A549 (cell line): ENCODE data around the gene GABRR3.

Experiments
- CHD2 ChIP-seq: fragments of 150-350 bp; IDR thresholded peaks from 2 replicates; pipeline ENCODE4 v1.6.1; 2014; ENCODE audit warnings: low read length; ENCODE audit not compliant: partially characterized antibody
- CTCF ChIP-seq: fragments of >200 bp; sonication (Bioruptor Twin); formaldehyde crosslinking; IDR thresholded peaks from 3 replicates; pipeline ENCODE4 v1.5.1; 2016
- FOSL2 ChIP-seq, 2 experiments: fragments of 450-650 bp in 1 of 2; fragments of >200 bp in 1 of 2; sonication (Bioruptor Twin) in 1 of 2; formaldehyde crosslinking; IDR thresholded peaks; 2 replicates each; pipeline versions ENCODE4 v1.5.0 to v1.6.1; 2016 to 2020; ENCODE audit warnings: mild to moderate bottlenecking in 1 of 2, moderate library complexity in 1 of 2
- KDM5A ChIP-seq: fragments of 200-600 bp; sonication (generic); IDR thresholded peaks from 2 replicates; pipeline ENCODE4 v1.6.1; 2016; ENCODE audit warnings: antibody characterized with exemption, mild to moderate bottlenecking
- MAX ChIP-seq: IDR thresholded peaks from 2 replicates; pipeline ENCODE4 v1.6.1; 2012
- NFE2L2 ChIP-seq: fragments of 150-350 bp; conservative IDR thresholded peaks from 2 replicates; pipeline ENCODE4 v1.6.1; 2014; ENCODE audit warnings: low read length
- NPAS2 ChIP-seq: fragments of 250-450 bp; sonication (Bioruptor Pico); IDR thresholded peaks from 2 replicates; pipeline ENCODE4 v1.8.0; 2022; ENCODE audit warnings: mild to moderate bottlenecking, moderate library complexity, borderline replicate concordance
- POLR2A ChIP-seq: IDR thresholded peaks from 2 replicates; pipeline ENCODE4 v1.6.1; 2012; ENCODE audit warnings: mild to moderate bottlenecking, low read length
- ZNF302 ChIP-seq: fragments of 250-450 bp; sonication (Bioruptor Pico); IDR thresholded peaks from 2 replicates; pipeline ENCODE4 v1.9.0; 2021; ENCODE audit warnings: inconsistent platforms, mild to moderate bottlenecking, moderate library complexity

GRCh38 chr3:98057631-98058030, 22.5 kb upstream of the GABRR3 start:
- TF ChIP-seq ZNF302 (CRISPR knock-in tag) (no peak), FOSL2 (IDR thresholded peaks at IDR 0.05) (no peak), FOSL2 (CRISPR knock-in tag; IDR thresholded peaks at IDR 0.05) (no peak), CTCF (no peak), MAX (no peak), NPAS2 (CRISPR knock-in tag) (no peak), POLR2A (no peak), CHD2 (no peak), KDM5A (no peak), NFE2L2 (no peak)
